ENCODE data around the gene CDC37.

Gene CDC37

GRCh38 chr19:10352764-10353671 lies 50.3 kb downstream of the CDC37 start:
- DNase-seq = peak; percentile 82 to 91

- no peak for DNase-seq
Observed at GRCh38 chr19:10346509-10346908, 56.8 kb downstream of the CDC37 start.

- no peak for DNase-seq
Observed at GRCh38 chr19:10344780-10345179, 58.6 kb downstream of the CDC37 start.

GRCh38 chr19:10343495-10343894 lies 59.8 kb downstream of the CDC37 start:
- no peak for DNase-seq
